WTC11 (cell line): Measurements from ENCODE around the gene LMO3.

Experiments used
- CREB1 ChIP-seq: sonication (generic); formaldehyde crosslinking; IDR thresholded peaks from 2 replicates; pipeline ENCODE4 v1.8.0; 2023; ENCODE audit warnings: mild to moderate bottlenecking, missing genetic modification reagents
- CREM ChIP-seq: sonication (generic); formaldehyde crosslinking; IDR thresholded peaks from 2 replicates; pipeline ENCODE4 v1.8.1; 2022; ENCODE audit warnings: mild to moderate bottlenecking, missing genetic modification reagents, moderate library complexity
- CTCF ChIP-seq: fragments of 200-600 bp; IDR thresholded peaks from 2 replicates; pipeline ENCODE4 v1.8.0; 2022; ENCODE audit warnings: antibody characterized with exemption
- E2F1 ChIP-seq: sonication (generic); formaldehyde crosslinking; IDR thresholded peaks from 2 replicates; pipeline ENCODE4 v1.8.0; 2022; ENCODE audit warnings: mild to moderate bottlenecking, missing genetic modification reagents
- FOXJ3 ChIP-seq: sonication (generic); formaldehyde crosslinking; IDR thresholded peaks from 2 replicates; pipeline ENCODE4 v1.9.0; 2021; ENCODE audit warnings: missing genetic modification reagents, mild to moderate bottlenecking, borderline replicate concordance
- NR2C2 ChIP-seq: sonication (generic); formaldehyde crosslinking; IDR thresholded peaks from 2 replicates; pipeline ENCODE4 v1.8.0; 2022; ENCODE audit warnings: mild to moderate bottlenecking, missing genetic modification reagents
- SP1 ChIP-seq: sonication (generic); formaldehyde crosslinking; conservative IDR thresholded peaks from 2 replicates; pipeline ENCODE4 v1.8.1; 2022; ENCODE audit warnings: missing genetic modification reagents
- ZNF425 ChIP-seq: fragments of 250-450 bp; sonication (Bioruptor Pico); conservative IDR thresholded peaks from 2 replicates; pipeline ENCODE4 v1.9.0; 2021; ENCODE audit warnings: mild to moderate bottlenecking
- TF ChIP-seq, protein P1 (sequence below): sonication (generic); formaldehyde crosslinking; IDR thresholded peaks from 2 replicates; pipeline ENCODE4 v1.8.0; 2023; ENCODE audit warnings: missing genetic modification reagents
- TF ChIP-seq, protein P2 (sequence below): sonication (generic); formaldehyde crosslinking; IDR thresholded peaks from 2 replicates; pipeline ENCODE4 v1.8.1; 2023; ENCODE audit warnings: mild to moderate bottlenecking, missing genetic modification reagents, moderate library complexity

GRCh38 chr12:16587110-16587453, 18.9 kb downstream of the LMO3 start:
- TF ChIP-seq CTCF: no peak
- no peak for TF ChIP-seq E2F1 (CRISPR knock-in tag)
- TF ChIP-seq, protein P1, sequence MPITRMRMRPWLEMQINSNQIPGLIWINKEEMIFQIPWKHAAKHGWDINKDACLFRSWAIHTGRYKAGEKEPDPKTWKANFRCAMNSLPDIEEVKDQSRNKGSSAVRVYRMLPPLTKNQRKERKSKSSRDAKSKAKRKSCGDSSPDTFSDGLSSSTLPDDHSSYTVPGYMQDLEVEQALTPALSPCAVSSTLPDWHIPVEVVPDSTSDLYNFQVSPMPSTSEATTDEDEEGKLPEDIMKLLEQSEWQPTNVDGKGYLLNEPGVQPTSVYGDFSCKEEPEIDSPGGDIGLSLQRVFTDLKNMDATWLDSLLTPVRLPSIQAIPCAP (CRISPR knock-in tag): no peak
- no peak for TF ChIP-seq CREM (CRISPR knock-in tag)
- no peak for TF ChIP-seq ZNF425 (CRISPR knock-in tag)
- TF ChIP-seq SP1 (CRISPR knock-in tag): no peak
- no peak for TF ChIP-seq NR2C2 (CRISPR knock-in tag)
- no peak for TF ChIP-seq CREB1 (CRISPR knock-in tag)
- TF ChIP-seq, protein P2, sequence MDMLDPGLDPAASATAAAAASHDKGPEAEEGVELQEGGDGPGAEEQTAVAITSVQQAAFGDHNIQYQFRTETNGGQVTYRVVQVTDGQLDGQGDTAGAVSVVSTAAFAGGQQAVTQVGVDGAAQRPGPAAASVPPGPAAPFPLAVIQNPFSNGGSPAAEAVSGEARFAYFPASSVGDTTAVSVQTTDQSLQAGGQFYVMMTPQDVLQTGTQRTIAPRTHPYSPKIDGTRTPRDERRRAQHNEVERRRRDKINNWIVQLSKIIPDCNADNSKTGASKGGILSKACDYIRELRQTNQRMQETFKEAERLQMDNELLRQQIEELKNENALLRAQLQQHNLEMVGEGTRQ (CRISPR knock-in tag): no peak
- TF ChIP-seq FOXJ3 (CRISPR knock-in tag): no peak
